HG03439 (cell line): Measurements from ENCODE around the gene ANKRD44.
A peak's percentile ranks its signal among the peaks of the same experiment; 100 is the strongest.

Experiments
- ATAC-seq: cut with Tn5 transposase; IDR thresholded peaks from one replicate; pipeline ENCODE4 v1.9.1; 2021; ENCODE audit warnings: mild to moderate bottlenecking, moderate library complexity; ENCODE audit not compliant: unreplicated experiment

Gene ANKRD44

GRCh38 chr2:197189426-197190099 lies 121.0 kb downstream of the ANKRD44 start:
- no peak for ATAC-seq

- ATAC-seq: no peak
These were observed 124.9 kb downstream of the ANKRD44 start for GRCh38 chr2:197185676-197186075.

GRCh38 chr2:197184959-197185586 lies 125.5 kb downstream of the ANKRD44 start:
- ATAC-seq: no peak

GRCh38 chr2:197183355-197183754 lies 127.2 kb downstream of the ANKRD44 start:
- ATAC-seq: no peak

- ATAC-seq: no peak
These were observed 127.9 kb downstream of the ANKRD44 start for GRCh38 chr2:197182668-197183067.

GRCh38 chr2:197181491-197181890 lies 129.1 kb downstream of the ANKRD44 start:
- ATAC-seq: no peak

- no peak for ATAC-seq
These were observed 130.7 kb downstream of the ANKRD44 start for GRCh38 chr2:197179744-197180498.

- no peak for ATAC-seq
These were observed 134.1 kb downstream of the ANKRD44 start for GRCh38 chr2:197176522-197176921.

- no peak for ATAC-seq
These were observed 136.0 kb downstream of the ANKRD44 start for GRCh38 chr2:197174539-197175094.

- ATAC-seq: no peak
These were observed 139.0 kb downstream of the ANKRD44 start for GRCh38 chr2:197171582-197171981.

GRCh38 chr2:197170208-197170607 lies 140.4 kb downstream of the ANKRD44 start:
- no peak for ATAC-seq

- peak; percentile 65 for ATAC-seq
These were observed 141.9 kb downstream of the ANKRD44 start for GRCh38 chr2:197168705-197169104.

- no peak for ATAC-seq
These were observed 142.8 kb downstream of the ANKRD44 start for GRCh38 chr2:197167608-197168314.

- no peak for ATAC-seq
These were observed 145.6 kb downstream of the ANKRD44 start for GRCh38 chr2:197165020-197165419.

GRCh38 chr2:197164141-197164754 lies 146.3 kb downstream of the ANKRD44 start:
- ATAC-seq: no peak

GRCh38 chr2:197163712-197164140 lies 146.9 kb downstream of the ANKRD44 start:
- no peak for ATAC-seq

GRCh38 chr2:197161774-197162173 lies 148.8 kb downstream of the ANKRD44 start:
- ATAC-seq: no peak

- ATAC-seq: no peak
These were observed 150.8 kb downstream of the ANKRD44 start for GRCh38 chr2:197159661-197160211.

- no peak for ATAC-seq
These were observed 151.7 kb downstream of the ANKRD44 start for GRCh38 chr2:197158591-197159550.
